Subcutaneous abdominal adipose tissue (tissue), 5 donors: ENCODE data around the gene TMEM107.
A peak's percentile ranks its signal among the peaks of the same experiment; 100 is the strongest.
"Not testable (repeated sequence)": the region's sequence is repeated elsewhere in the genome, so short reads cannot be mapped to it uniquely, and the experiment has no call there.

Experiments used
- H3K27ac ChIP-seq: one replicate; pipeline ENCODE4 v1.7.0; 2013; ENCODE audit warnings: low read depth, mild to moderate bottlenecking, inconsistent platforms, low read length, moderate library complexity
- H3K27me3 ChIP-seq, 5 donors: one replicate each; pipeline ENCODE4 v1.7.0; 2013; ENCODE audit warnings: low read length in 5 of 5, inconsistent platforms in 1 of 5; ENCODE audit not compliant: control insufficient read depth in 5 of 5, insufficient read depth in 4 of 5
- H3K36me3 ChIP-seq, 5 donors: one replicate each; pipeline ENCODE4 v1.7.0; 2013; ENCODE audit warnings: low read length in 5 of 5; ENCODE audit not compliant: control insufficient read depth in 5 of 5, insufficient read depth in 5 of 5
- H3K4me1 ChIP-seq, 5 donors: one replicate each; pipeline ENCODE4 v1.7.0; 2013; ENCODE audit warnings: low read length in 5 of 5, mild to moderate bottlenecking in 3 of 5, moderate library complexity in 1 of 5; ENCODE audit not compliant: control insufficient read depth in 5 of 5, insufficient read depth in 5 of 5
- H3K4me3 ChIP-seq, 5 donors: one replicate each; pipeline ENCODE4 v1.7.0; 2013; ENCODE audit warnings: low read length in 5 of 5, low read depth in 1 of 5
- H3K9ac ChIP-seq, 5 donors: one replicate each; pipeline ENCODE4 v1.7.0; 2013; ENCODE audit warnings: low read length in 5 of 5, mild to moderate bottlenecking in 4 of 5, moderate library complexity in 3 of 5
- H3K9me3 ChIP-seq, 5 donors: one replicate each; pipeline ENCODE4 v1.7.0; 2013; ENCODE audit warnings: low read length in 5 of 5; ENCODE audit not compliant: control insufficient read depth in 5 of 5
- donor health status: healthy.
- donor health status: healthy.
- donor health status: healthy.
- donor health status: healthy.
- donor health status: healthy.

The TMEM107 gene

DNA sequence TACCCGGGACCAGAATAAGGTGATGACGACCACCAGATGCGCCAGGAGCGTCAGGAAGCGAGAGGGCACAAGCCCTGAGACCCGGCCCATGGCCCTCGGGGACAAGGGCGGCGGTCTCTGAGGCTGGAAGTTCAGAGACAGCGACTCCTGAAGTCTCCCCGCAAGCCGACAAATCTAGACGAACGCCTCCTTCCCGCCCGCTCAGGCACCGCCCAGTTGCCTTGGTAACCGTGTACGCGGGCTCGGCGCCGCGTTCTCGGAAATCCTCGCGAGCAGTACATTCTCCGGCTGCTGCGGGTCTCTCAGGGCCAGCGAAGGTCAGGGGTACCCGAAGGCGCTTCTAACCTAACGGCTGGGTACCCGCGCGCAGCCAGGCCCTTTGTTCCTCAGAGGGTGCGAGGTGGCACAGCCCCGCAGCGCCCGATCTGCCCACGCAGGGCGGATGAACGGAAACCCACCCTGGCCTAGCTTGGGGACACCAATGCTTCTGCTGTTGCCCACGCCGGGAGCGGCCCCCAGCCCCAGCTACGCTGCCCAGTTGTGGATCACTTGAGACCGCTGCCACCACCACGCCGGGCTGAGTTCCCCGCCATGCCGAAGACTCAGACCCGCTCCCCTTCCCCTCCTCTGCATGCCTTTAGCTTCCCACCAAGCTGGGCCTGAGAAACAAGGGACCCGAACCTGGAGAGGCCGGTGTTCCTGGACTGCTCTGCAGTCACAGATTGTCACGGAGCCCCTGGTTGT is at the start of gene TMEM107:
Gene TMEM107 (minus strand): TSS at position 184 of the 744 bp plus-strand sequence. CDS start 94 bp downstream, at position 90.
- peak within 1 kb of the TSS; percentile 67 to 84 (median 76) for H3K4me3 ChIP-seq
- H3K4me1 ChIP-seq = peaks cover 3 to 35% (median 29%) of the 10 kb centered on the region in 5 donors
- no peaks in the 10 kb centered on the region for H3K36me3 ChIP-seq
- no peaks in the 10 kb centered on the region for H3K27me3 ChIP-seq
- peak within 1 kb of the TSS; percentile 62 for H3K27ac ChIP-seq
- H3K9ac ChIP-seq = peak within 1 kb of the TSS; percentile 26 to 89 (median 81)
- H3K9me3 ChIP-seq = no peaks in the 10 kb centered on the region

DNA sequence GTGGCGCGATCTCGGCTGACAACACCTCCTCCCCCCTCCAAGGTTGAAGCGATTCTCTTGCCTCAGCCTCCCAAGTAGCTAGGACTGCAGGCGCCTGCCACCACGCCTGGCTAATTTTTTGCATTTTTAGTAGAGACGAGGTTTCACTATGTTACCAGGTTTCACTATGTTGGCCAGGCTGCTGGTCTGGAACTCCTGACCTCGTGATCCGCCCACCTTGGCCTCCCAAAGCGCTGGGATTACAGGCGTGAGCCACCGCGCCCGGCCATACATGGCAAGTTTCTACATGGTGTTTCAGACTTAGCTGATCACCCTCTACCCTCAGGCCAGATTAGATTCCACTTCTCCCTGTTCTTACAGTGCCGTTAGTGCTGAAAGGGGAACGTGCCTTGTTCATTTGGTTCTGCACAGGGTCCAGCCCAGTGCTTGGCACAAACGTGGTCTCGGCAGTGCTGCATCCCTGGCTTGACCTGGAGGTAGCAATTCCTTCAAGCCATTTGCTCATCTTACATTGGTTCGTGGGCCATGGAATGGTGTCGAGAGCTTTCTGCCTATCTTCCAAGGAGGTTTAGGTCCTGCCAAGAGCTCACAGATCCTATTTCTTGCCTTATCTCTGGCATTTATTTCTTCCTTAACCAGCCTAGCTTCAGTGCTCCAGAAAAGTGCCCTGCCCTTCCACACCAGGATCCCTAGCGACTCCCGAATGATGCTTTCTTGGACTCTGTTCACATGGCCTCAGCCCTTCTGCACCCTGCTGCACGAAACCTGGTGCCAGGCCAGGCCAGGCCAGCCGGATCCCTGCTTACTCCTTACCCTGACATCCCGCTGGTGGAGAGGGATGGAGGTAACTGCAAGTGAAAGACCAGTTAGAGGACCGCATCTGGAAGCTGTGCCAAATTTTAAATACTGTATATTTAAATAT is 49.0 kb upstream of the TMEM107 start:
- no peak overlapping the region for H3K27ac ChIP-seq
- H3K4me1 ChIP-seq = peaks cover 10 to 51% (median 37%) of the 10 kb centered on the region in 5 donors
- no peak overlapping the region for H3K4me3 ChIP-seq
- no peaks in the 10 kb centered on the region for H3K9me3 ChIP-seq
- peaks cover 0 to 4% (median 0%) of the 10 kb centered on the region in 5 donors for H3K27me3 ChIP-seq
- H3K36me3 ChIP-seq = peaks cover 0 to 28% (median 28%) of the 10 kb centered on the region in 5 donors
- no peak overlapping the region for H3K9ac ChIP-seq

DNA sequence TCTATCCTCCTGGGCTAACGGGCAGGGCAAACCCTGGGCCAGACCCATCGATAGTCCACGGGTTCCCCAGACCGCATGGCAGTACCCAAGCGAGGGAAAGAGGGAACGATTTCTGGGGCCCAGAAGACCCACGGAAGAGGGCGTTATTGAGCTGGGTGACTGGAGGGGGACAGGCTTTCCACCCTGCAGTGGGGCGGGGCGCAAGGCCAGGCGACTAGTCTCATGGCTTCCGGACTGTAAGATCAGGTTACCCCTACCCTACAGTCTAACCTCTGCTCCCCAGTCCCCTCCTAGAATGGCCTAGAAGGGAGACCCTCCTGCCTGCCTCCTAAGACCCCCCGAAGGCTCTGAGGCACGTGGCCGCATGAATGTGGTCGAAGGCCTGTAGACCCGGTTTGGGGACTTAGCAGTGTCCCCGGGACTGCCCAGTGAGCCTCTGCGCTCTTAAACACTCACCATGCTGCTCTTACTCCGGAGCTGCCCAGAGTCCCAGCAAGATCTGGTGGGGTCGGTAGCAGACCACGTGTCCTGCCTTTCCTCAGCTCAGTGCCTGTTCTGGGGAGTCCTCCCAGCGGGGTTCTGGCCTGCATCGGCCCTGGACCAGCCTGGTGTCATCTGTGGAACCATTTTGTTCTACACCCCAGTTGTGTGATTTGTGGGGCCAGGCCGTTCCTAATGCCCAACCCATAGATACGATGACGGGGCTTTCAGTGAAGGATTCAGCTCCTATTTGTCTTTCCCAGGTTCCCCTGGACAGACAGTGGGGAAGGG is 47.4 kb upstream of the TMEM107 start:
- Histone ChIP-seq H3K9ac (peak overlapping the region; percentile 61 to 92 (median 78)), H3K27ac (peak overlapping the region; percentile 97), H3K4me1 (peaks cover 10 to 52% (median 38%) of the 10 kb centered on the region in 5 donors), H3K27me3 (peaks cover 0 to 4% (median 0%) of the 10 kb centered on the region in 5 donors), H3K9me3 (no peaks in the 10 kb centered on the region), H3K36me3 (peaks cover 0 to 12% (median 11%) of the 10 kb centered on the region in 5 donors), H3K4me3 (peak overlapping the region; percentile 77 to 98 (median 86))

DNA sequence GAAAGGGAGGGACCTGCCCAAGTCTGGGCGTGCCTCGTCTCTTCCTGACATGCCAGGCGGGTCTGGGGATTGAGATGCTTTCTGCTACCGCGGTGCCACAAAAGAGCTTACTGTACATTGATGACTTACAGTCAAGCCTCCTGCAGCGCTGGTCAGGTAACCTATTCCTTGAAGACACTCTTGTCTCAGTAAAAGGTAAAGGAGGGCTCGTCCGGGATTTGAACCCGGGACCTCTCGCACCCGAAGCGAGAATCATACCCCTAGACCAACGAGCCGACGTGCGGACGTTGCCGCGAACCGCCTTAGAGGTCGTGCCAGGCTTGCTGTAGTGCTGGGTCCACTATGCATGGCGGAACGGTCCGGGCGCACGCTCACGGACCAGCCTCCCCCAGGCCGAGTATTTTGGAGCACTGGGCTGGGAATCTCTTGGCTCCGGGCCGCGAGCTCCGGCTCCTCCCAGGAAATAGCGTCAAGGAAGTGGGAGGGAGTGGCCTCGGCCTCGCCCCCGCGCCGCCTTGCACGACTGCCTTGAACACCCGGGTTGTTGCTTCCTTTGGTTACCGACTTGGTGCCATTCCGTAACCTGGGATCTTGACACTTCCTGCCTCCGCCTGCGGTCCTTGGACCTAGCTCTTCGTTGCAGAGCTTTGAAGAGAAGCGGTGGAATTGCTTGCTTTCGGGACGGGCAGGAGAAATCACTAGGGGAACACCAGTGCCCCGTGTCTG is 46.6 kb upstream of the TMEM107 start:
- Histone ChIP-seq H3K9ac (peak overlapping the region; percentile 61 to 92 (median 78)), H3K9me3 (no peaks in the 10 kb centered on the region), H3K36me3 (peaks cover 0 to 5% (median 4%) of the 10 kb centered on the region in 5 donors), H3K27me3 (peaks cover 0 to 4% (median 0%) of the 10 kb centered on the region in 5 donors), H3K27ac (peak overlapping the region; percentile 97), H3K4me1 (peaks cover 10 to 52% (median 38%) of the 10 kb centered on the region in 5 donors), H3K4me3 (peak overlapping the region; percentile 77 to 98 (median 86))

DNA sequence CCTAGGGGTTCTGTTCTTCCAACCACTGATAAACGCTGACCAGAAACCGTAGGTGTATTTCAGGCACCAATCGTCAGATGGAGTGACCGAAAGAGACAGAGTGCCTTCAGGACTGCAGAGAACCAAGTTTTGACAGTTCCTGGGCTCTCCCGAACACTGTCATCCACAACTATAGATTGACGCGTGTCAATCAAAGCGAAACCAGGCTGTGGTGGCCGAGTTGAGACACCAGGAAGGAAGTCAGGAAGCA is 46.1 kb upstream of the TMEM107 start:
- Histone ChIP-seq H3K9ac (peak overlapping the region; percentile 61 to 92 (median 78)), H3K4me3 (peak overlapping the region; percentile 77 to 95 (median 86)), H3K4me1 (peaks cover 10 to 51% (median 37%) of the 10 kb centered on the region in 5 donors), H3K27me3 (peaks cover 0 to 4% (median 0%) of the 10 kb centered on the region in 5 donors), H3K9me3 (no peaks in the 10 kb centered on the region), H3K36me3 (no peaks in the 10 kb centered on the region), H3K27ac (peak overlapping the region; percentile 97)

DNA sequence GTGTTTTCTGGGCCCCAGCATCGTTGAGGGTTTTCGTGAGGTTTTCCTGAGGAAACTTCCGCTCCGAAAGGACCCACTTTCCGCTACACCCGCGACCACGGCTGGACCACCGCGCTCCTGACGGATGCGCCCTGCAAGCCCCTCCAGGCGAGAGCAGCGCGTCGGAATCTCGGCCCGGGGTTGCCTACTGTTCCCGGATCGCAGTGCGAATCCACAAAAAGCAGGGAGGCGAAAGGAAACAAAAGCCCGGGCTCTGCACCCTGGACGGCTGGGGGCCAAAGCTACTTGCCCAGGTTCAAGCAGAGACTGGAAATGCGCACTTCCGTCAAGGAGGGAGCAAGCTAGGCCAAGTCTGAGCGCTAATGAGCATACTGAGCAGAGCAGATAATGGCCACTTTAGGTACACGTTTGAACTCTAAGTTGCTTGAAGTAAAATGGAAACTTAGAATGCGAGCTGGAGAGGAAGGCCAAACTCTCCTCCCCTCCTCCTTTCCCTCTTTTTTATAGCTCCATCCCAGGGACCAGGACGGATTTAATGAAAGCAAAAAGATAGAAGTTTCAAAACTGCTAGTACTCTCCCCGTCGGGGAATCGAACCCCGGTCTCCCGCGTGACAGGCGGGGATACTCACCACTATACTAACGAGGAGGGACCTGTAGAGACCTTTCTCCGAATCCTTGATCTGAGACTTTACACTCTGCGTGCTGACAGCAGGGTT is 45.6 kb upstream of the TMEM107 start:
- peak overlapping the region; percentile 97 for H3K27ac ChIP-seq
- peak overlapping the region; percentile 77 to 92 (median 82) for H3K9ac ChIP-seq
- peaks cover 10 to 46% (median 32%) of the 10 kb centered on the region in 5 donors for H3K4me1 ChIP-seq

DNA sequence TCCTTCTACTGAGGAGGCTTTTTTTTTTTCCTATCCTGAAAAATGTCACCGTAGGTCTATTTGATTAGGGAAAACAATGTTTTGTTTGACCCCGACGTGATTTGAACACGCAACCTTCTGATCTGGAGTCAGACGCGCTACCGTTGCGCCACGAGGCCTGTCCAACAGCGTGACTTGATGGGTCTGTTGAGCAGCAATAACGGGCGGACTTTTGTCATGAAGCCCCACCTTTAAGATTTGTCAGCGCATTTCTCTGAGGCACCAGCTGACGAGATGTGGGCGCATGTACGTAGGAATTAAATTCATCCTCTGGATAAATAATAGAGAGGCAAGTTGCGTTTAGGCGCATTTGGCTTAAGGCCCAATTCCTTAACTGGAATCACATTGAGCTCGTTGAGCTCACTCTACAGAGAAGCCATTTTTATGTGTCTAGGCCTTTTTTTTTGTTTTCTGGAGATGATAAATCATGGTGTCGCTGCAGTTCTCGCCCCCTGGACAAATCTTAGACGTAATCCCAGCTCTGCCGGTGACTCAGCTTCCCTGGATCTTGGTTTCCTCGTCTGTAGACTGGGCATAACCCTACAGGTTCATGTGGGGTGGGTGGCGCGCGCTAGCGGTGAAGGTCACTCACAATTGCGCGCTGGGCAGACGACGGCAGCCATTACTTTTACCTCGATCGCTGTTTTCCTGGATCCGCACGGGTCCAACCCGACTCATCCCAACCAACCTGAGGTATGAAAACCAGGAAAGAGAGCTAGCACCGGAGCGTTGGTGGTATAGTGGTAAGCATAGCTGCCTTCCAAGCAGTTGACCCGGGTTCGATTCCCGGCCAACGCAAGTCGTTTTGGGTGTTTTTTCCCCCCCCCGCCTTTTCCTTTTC is 44.8 kb upstream of the TMEM107 start:
- peak overlapping the region; percentile 35 to 92 (median 80) for H3K9ac ChIP-seq
- H3K9me3 ChIP-seq = no peaks in the 10 kb centered on the region
- peaks cover 0 to 4% (median 0%) of the 10 kb centered on the region in 5 donors for H3K27me3 ChIP-seq
- H3K27ac ChIP-seq = peak overlapping the region; percentile 97
- H3K36me3 ChIP-seq = no peaks in the 10 kb centered on the region
- peak overlapping the region; percentile 77 to 95 (median 86) for H3K4me3 ChIP-seq
- peaks cover 10 to 38% (median 30%) of the 10 kb centered on the region in 5 donors for H3K4me1 ChIP-seq

More for the DNA sequence above, 45.6 kb upstream of the TMEM107 start:
- no peaks in the 10 kb centered on the region for H3K9me3 ChIP-seq
- H3K36me3 ChIP-seq = no peaks in the 10 kb centered on the region
- H3K27me3 ChIP-seq = peaks cover 0 to 4% (median 0%) of the 10 kb centered on the region in 5 donors
- peak overlapping the region; percentile 77 to 95 (median 86) for H3K4me3 ChIP-seq

DNA sequence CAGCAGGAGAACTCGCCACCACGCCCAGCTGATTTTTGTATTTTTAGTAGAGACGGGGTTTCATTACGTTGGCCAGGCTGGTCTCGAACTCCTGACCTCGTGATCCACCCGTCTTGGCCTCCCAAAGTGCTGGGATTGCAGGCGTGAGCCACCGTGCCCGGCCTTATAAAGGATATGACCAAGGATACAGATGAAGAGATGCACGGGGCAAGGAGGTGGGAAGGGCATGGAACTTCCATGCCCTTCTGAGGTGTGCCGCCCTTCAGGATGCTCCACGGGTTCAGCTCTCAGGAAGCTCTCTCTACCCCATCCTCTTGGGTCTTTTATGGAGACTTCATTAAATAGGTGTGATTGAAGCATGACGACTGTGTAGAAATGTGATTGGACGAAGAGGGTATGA is 37.8 kb upstream of the TMEM107 start:
- H3K27me3 ChIP-seq, H3K27ac ChIP-seq, H3K9ac ChIP-seq, H3K9me3 ChIP-seq, H3K36me3 ChIP-seq, H3K4me3 ChIP-seq: not testable (repeated sequence)
- H3K4me1 ChIP-seq = peaks cover 6 to 16% (median 14%) of the 10 kb centered on the region in 5 donors
